T-helper 2 cell (primary cell): Measurements from ENCODE around the gene SSTR3.
"Not testable (repeated sequence)": the region's sequence is repeated elsewhere in the genome, so short reads cannot be mapped to it uniquely, and the experiment has no call there.

Experiments
- DNase-seq, 5 experiments: peaks; one replicate each; pipeline versions ENCODE4 v3.0.0 to v3.0.0-alpha.2; 2012 to 2022
- total RNA-seq, 2 donors: gene quantifications; one replicate each; lab custom pipeline; 2026; lab: John Stamatoyannopoulos, UW

SSTR3 gene
- 2.2 to 9.2 reads per million in 2 donors for total RNA-seq

DNA sequence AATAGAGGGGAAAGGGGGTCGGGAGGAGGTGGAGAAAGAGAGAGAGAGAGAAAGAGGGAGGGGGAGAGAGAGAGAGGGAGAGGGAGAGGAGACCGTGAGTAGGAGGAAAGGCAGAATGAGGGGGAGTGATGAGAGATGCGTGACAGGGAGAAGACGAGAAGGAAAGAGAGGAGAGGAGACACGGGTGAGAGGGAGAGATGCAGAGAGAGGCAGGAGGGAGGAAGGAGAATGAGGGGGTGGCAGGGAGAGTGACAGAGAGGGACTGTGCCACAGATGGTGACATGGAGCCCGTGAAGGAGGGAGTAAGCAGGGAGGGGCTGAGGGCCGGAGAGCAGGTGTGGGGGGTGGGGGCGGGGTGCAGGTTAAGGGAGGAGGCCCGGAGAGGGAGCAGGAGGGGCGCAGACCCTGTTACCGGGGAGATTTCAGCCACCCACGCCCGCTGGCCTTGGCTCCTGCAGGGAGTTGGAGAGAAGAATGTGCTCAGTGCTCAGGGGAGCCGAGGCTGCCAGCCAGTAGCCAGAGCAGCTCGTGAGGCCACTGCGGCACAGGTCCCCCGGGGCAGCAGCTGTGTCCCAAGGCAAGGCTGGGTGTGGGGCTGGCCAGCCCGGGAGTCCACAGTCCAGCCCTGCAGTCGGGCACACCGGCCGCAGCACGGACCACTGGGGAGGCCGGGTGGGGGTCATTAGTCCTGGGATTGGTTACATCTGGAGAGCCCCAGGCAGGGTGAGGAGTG, at the start of gene SSTR3:
Gene SSTR3, minus strand, starts transcription at position 304 of the 733 bp plus-strand sequence. CDS start 4,674 bp downstream, outside the sequence.
- no peak for DNase-seq

DNA sequence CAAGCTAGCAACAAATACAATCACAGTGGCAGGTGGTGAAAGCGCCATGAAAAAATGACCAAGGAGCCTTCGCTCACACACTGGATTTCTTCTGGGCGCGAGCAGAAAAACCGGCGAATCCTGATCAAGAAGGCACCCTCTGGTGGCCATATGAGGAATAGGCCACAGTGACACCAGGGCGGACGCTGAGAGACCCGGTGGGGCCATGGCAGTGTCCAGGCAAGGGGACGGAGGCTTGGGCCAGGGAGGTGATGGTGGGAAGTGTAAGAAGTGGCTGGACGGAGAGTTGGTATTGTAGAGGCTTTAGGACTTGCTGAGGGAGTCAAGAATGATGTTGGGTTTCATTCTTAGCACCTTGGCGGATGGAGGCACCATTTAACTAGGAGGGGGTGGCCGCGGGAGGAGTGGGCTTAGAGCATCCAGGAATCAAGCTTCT, 48.6 kb upstream of the SSTR3 start:
- DNase-seq: peak in 4 of 5 experiments; percentile 48 to 65 (median 51)

DNA sequence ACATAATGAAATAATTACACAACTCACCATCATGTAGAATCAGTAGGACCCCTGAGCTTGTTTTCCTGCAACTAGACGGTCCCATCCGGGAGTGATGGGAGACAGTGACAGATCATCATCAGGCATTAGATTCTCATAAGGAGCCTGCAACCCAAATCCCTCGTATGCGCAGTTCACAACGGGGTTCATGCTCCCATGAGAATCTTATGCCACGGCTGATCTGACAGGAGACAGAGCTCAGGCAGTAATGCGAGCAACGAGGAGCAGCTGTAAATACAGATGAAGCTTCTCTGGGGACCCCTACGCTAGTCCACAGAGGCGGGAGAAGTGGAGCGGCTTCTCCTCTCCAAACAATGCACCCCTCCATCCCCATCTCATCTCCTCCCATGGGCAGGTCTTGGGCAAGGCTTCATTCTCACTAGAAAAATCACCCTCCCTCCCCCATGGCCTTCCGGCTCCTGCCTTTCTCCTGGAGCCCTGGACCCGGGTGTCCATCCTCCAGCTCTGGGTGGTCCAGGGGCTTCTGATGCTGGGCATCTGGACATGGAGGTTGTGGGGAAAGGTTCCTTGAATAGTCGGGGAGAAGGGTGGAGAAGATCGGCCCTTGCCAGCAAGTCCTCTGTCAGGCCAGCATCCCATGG, 48.0 kb upstream of the SSTR3 start:
- DNase-seq: no peak

DNA sequence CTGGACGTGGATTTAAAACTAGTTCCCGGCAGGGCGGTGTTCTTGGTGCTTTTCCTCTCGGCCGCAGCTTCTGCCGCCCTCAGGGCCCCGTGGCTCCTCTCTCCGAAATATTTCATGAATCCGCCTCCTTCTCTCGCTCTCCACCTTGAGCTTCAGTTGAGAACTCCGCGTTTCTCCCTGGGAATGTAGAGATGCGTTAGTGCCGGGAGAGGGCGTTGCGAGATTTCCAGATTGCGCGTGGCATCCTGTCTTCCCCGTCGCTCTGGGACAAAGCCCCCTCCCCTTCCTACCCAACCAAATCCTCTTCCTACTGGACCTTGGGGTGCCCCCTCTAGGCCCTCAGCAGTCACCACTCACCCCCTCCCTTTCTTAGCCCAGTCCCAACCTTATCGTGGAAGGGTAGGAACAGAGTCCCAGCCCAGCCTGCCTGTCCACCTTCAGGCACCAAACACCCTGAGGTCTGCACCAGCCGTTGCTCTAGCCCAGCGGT, 47.3 kb upstream of the SSTR3 start:
- DNase-seq: no peak

DNA sequence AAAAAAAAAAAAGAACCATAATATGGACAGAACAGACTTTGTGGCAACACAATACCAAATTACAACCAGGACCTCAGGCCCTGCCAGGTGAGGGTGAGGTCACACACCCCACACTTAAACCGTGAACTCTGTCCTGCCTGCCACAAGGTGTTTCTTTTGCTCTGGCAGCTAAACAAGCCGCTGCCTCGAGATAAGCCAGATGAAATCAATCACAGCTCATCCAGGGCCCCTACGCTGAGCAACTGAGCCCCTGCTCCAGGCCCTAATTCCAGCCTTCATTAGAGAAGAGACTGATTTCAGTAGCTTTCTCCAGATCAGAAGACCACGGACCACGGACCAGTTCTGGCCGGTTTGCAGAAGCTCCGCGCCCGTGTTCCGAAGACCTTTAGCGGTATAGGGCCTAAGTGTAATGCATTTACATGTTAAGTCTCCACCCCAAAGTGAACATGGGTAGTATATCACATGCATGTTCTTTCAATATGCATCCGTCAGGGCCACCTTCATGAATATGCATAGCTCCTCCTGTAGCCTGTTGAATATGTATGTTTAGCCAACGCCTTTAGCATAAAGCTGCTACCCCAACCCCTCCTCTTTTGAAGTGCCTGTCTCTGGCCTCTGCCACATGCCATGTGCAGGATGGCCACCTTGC, 46.6 kb upstream of the SSTR3 start:
- DNase-seq: no peak

DNA sequence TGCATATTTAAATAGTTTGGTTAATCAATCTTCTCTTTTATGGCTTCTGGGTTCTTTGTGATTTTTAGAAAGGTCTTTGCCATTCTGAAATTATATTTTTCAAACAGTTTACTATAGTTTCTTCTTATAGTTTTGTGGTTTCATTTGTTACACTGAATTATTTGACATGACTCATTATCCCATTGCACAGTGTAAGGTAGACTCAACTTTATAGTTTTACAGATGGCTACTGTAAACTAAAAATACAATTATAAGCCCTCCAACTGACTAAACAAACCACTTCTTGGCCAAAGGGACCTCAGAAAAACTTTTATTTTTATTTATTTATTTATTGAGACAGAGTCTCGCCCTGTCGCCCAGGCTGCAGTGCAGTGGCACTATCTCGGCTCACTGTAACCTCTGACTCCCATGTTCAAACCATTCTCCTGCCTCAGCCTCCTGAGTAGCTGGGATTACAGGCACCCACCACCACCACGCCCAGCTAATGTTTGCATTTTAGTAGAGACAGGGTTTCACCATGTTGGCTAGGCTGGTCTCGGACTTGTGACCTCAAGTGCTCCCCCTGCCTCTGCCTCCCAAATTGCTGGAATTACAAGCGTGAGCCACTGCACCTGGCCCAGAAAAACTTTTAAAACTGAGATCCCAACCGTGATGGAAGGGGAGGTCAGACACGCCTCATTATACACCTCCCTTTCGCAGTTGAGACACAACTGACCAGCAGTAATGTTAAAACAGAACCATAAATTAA, 45.9 kb upstream of the SSTR3 start:
- no peak for DNase-seq

DNA sequence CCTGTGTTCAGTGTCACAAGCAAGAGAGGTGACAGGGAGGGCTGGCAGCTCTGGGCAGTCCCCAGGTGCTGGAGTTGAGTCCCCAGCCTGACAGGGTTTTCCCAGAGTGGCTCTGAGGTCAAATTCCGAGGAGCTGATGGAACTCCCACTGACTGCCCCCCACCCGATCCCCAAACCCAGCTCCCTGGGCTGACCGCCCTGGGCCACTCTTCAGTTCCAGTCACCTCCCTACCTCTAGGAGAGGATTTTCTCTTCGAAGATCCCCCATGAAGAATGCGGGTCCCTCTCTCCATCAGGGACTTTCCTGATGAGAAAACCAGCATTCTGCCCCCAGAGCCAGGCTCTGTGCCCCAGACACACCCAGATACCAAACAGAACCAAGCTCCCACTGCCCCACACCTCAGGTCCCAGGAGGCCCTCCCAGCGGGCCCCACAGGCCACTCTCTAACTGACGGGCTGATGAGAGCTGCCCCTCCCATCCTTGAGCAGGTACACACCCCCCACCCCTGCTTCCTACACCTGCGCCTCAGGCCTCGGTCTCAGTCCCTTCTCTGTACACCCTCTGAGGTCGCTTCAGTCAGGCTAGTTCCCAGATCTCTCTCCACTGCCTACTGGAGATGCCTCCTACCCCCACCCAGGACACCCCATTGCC, 43.9 kb upstream of the SSTR3 start:
- DNase-seq: no peak

DNA sequence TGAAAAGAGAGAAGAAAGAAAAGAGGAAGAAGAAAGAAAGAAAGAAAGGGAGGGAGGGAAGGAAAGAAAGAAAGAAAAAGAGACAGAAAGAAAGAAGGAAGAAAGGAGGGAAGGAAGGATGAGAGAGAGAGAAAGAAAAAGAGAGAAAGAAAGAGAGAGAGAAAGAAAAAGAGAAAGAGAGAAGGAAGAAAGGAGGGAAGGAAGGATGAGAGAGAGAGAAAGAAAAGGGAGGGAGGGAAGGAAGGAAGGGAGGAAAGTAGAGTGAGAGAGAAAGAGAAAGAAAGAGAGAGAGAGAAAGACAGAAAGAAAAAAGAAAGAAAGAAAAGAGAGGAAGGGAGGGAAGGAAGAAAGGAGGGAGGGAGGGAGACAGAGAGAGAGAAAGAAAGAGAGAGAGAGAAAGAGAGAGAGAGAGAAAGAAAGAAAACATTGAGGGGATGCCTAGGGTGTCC, 43.3 kb upstream of the SSTR3 start:
- DNase-seq: no peak

DNA sequence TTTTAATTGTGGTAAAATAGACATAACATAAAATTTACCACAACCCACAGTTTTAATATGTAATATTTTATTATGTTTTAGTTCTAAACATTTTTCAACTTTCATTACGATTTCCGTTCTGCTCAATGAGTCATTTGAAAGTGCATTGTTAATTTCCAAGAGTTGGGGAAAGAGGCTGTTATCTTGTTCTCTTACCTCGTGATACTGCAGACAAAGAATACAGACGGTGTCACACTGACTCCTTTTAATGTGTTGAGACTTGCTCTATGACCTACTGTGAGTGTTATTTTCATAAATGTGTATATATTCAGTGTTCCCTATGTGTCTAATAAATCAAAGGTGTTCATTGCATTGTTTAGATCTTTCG, 42.6 kb upstream of the SSTR3 start:
- no peak for DNase-seq

DNA sequence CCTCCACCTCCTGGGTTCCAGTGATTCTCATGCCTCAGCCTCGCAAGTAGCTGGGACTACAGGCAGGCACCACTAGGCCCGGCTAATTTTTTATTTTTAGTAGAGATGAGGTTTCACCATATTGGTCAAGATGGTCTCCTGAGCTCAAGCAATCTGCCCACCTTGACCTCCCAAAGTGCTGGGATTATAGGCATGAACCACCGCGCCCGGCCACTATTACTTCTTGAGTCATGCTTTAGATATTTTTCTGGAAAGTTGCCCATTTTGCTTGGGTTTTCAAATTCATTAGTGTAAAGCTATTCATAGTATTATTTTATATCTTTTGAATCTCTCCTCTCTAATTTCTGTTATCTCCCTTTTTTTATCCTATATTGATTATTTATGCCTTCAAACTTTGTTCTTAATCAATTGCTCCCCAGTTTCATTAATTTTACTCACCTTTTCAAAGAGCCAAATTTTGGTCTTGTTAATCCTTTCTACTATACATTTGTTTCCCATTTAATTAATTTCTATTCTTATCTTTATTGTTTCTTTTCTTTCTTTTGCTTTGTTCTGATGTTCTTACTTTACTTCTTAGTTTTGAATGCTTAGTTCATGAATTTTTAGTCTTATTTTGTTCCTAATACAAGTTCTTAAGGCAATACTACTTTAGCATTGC, 42.1 kb upstream of the SSTR3 start:
- DNase-seq: no peak

DNA sequence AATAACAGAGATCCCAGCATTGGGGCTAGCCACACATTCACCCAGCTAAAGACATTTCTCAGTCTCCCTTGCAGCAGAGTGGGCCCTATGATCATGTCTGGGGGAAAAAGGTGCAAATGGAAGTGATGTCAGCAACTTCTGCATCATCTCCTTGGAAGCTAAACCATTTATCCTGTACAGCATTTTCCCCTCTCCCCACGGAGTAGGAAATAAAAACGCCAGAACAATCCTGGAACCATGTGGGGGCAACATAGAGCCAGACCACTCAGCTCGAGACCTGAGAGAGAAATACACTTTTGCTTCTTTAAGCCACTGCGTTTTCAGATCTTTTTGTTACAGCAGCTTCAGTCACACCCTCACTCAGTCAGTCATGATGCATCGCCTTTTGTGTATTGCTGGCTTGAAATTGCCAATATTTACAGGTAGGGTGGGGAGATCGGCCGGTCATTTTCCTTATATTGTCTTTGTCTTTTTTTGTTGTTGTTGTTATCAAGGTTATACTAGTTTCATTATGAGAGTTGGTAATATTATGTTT, 40.9 kb upstream of the SSTR3 start:
- DNase-seq: no peak

DNA sequence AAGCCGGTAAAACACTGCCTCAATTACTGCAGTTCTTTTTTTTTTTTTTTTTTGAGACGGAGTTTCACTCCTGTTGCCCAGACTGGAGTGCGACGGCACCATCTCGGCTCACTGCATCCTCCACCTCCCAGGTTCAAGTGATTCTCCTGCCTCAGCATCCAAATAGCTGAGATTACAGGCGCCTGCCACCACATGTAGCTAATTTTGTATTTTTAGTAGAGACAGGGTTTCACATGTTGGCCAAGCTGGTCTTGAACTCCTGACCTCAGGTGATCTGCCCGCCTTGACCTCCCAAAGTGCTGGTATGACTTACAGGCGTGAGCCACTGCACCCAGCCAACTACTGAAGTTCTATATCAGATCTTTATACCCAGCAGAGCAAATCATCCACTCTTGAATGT, 39.6 kb upstream of the SSTR3 start:
- not testable (repeated sequence) for DNase-seq

DNA sequence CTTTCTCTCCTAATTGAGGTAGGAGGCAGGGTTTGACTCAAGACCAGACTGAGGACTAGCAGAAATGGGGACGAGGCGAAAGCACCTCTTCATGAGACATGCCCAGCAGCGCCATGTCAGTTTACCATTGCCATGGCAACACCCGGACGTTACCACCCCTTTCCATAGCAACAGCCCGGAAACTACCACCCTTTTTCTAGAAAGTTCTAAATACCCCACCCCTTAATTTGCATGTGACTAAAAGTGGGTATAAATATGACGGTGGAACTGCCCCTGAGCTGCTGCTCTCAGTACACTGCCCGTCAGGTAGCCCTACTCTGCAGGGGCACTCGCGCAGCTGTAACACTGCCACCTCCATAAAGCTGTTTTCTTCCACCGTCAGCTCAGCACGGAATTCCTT, 37.7 kb upstream of the SSTR3 start:
- DNase-seq: no peak

DNA sequence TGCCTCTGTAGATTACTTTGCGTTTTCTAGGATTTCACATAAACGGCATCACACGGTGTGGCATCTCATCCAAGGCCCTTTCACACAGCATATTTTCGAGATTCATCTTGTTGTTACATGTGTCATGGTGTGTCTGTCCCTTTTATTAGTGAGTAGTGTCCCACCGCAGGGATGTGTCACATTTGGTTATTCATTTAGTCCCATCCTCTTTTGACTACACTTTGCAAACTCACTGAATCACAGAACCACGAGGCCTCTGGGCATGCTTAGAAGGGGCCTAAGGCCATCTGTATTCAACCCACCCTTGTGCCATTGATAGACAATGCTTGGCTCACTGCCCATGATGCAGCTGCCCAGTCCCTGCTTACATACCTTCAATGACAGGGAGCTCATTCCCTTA, 36.0 kb upstream of the SSTR3 start:
- no peak for DNase-seq

DNA sequence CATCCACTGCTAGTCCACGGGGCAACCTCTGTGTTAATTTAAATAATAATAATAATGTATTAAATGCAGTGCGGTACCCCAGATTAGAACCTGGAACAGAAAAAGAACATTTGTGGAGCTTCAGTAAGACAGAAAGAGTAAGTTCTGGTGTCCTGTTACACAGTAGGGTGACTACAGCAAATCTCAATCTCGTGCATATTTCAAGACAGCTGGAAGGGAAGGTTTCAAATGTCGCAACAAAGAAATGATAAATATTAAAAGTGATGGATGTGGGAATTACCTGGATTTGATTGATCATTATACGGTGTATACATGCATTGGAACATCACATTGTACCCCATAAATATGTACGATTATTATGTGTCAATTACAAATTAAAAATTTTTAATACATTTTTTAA, 33.5 kb upstream of the SSTR3 start:
- no peak for DNase-seq

DNA sequence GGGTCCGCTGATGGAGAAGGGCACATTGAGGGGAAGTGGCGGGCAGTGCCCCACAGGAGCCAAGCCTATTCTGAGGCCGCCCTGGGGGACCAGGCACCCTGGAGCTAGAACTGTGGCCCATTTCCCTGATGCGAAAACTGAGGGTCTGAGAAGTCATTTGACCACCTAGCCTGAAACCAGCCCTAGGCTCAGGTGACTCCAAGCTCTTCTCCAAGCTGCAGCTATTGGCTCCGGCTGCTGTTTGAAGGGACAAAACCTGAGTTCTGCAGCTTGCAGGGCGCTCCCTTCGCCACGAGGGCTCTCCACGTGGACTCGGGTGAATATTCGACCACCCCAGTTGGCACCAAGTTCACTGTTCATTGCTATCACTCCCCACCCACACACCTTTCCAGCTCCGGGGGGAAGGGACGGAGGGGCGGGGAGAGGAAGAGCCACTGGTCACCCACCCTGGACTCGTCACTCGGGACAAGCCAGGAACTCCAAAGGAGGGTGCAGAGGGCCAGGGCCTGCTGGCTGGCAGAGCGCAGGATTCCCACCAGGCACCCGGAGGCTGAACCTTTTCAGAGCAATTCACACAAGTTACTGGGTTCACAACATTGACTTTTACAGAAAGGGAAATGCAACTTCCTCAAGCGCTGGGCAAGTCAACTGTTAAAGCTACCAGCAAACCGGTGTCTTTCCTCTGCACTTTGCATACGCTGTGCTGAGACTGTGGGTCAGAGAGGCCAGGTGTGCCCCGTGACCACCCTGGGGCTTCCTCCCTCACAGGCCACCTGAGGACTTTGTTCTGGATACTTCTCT, 32.8 kb upstream of the SSTR3 start:
- no peak for DNase-seq

DNA sequence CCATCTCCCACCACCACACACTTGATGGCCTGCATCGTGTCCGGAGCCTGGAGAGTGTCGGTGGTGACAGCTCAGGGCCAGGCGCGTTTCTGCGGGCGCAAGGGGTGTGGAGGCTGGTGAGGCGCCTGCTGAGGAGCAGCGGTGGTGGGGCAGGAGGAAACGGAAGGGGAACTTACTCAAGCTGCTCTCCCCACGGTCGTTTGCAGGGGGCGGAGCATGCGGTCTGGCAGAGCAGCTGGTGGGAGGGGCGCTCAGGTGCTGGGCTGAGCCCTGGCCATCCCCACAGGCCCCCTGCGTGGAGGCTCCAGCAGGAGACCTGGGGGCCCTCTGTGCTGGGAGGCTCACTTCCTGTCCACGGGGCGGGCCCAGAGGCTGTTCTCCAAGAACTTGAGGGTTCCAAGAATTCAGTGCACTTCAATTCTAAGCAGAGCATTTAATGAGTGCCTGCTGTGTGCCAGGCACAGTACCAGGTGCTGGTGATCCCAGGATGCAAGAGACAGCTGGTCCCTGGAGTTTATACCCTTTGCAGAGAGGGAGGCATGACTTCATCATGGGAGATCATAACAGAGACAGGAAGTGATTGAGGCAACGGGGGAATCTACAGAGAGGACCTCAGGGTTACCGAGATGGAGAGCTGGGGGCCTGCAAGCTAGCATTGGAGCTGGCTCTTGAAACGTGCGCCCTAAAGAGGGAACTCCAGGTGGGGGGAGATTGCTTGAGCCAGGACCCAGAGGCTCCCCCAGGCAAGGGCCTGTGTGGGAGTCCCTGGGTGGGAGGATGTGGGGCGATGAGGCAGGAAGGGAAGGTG, 32.0 kb upstream of the SSTR3 start, which contains the start of gene RAC2:
Gene RAC2, minus strand, starts transcription at position 156 of the 808 bp plus-strand sequence. Its CDS starts 121 bp downstream, at position 35.
- peak; percentile 66 to 97 (median 78) for DNase-seq

DNA sequence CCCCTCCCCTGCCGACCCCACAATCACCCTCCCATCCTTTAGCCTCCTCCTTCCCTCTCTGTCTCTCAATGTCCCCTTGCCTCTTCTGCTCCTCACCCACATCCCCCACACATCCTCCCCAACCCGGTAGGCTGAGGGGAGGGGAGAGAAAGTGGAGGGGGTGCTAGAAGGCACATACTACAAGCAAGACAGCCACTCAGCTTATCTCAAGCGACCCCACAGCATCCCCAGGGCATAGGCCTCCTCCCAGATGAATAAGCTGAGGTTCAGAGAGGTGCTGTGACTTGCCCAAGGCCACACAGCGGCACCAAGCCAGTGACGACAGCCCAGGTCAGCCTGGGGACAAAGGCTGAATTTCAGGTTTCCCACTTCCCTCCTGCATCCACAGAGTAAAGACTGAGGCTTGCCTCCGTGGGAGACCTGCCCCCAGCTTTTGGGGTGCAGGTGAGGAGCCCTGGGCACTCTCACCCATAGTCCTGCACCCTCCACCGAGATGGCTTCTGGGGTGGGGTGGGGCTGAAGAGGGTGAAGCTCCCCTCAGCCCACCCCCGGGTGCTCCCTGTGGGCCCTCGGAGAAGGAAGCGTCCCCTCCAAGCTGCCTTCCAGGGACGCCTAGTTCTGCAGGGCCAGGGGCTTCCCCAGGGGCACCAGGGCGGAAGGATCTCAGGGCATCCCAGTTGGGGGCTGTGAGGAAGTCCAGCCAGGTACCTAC, 31.3 kb upstream of the SSTR3 start:
- DNase-seq: peak in 1 of 5 experiments; percentile 73

DNA sequence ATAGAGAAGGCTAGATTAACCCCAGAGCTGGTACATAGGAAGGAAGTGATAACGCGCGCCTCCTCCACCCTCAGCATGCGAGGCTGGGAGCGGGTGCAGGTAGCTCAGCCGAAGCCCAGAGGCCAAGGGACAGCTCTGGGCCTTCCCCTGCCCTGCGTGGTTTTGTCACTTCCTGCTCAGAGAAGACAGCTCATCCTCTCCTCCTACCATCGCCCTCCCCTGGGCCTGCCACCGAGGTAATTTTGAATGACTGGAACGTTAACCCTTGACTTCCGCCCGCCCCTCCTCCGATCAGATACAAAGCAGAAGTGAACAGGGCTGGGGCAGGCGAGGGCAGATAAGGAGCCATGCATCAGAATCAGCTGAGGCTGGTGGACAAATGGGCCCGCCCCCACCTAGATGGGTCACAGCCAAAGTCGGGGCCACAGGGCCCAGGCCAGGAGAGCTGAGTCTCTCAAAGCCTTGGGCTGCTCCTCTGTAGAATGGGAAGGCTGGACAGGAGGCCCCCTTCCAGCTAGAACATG, 30.2 kb upstream of the SSTR3 start:
- DNase-seq: peak; percentile 63 to 99 (median 87)
